ENCODE results near the gene GPR21.

Gene GPR21, protein sequence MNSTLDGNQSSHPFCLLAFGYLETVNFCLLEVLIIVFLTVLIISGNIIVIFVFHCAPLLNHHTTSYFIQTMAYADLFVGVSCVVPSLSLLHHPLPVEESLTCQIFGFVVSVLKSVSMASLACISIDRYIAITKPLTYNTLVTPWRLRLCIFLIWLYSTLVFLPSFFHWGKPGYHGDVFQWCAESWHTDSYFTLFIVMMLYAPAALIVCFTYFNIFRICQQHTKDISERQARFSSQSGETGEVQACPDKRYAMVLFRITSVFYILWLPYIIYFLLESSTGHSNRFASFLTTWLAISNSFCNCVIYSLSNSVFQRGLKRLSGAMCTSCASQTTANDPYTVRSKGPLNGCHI

DNA sequence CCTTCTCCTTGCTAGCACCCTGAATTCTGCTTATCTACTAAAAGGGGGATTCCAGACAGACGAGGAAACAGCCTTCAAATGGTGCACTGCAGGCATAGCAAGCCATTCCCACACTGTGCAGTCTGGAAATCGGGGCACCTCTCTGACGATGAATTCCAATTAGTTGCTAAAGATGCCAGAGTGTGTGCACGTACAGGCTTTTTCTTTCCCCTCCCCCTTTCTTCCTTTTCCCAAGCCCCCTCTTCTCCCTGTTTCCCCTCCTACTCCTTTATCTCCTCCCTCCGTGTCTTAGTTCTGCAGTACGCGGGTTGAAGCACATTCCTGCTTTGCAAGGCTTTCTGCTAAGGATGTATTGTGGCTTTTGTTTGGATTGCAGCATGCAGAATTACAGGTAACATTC lies at the start of gene GPR21:
TSS of gene GPR21 (plus strand) at position 316 of the 400 bp plus-strand sequence. CDS start 900 bp downstream, outside the sequence.
- DNase-seq = no peak

DNA sequence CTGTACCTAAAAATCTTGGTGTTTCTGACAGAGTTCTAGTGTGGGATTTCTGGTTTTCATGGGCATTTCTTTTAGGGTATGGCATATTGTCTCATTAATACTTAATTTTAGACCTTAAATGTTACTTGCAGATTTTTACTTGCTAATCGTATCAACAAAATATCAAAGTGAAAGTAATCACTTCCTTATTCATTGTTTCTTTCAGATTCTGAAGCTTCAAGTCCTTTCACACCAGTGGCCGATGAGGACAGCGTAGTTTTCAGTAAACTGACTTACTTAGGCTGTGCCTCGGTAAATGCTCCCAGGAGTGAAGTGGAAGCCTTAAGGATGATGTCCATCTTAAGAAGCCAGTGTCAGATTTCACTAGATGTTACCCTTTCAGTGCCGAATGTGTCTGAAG lies 47.5 kb upstream of the GPR21 start:
- no peak for DNase-seq

DNA sequence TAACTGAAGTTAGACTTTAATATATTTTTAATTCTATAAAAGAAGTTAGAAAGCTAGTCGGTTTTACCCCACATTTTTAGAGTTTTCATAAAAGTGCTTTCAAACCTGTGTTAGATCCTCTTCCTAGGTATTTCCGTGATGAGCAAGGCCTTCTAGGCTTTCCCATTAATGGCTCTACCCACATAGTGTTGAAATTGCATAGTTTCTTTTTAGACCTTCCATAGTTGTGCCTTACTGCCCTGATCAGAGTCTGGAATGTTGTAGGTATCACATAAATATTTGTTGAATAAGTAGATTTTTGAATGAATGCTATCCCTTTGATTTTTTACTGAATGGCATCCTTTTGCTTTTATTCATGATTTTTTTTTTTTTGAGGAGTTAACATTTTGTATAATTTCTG lies 45.3 kb upstream of the GPR21 start:
- DNase-seq = no peak

DNA sequence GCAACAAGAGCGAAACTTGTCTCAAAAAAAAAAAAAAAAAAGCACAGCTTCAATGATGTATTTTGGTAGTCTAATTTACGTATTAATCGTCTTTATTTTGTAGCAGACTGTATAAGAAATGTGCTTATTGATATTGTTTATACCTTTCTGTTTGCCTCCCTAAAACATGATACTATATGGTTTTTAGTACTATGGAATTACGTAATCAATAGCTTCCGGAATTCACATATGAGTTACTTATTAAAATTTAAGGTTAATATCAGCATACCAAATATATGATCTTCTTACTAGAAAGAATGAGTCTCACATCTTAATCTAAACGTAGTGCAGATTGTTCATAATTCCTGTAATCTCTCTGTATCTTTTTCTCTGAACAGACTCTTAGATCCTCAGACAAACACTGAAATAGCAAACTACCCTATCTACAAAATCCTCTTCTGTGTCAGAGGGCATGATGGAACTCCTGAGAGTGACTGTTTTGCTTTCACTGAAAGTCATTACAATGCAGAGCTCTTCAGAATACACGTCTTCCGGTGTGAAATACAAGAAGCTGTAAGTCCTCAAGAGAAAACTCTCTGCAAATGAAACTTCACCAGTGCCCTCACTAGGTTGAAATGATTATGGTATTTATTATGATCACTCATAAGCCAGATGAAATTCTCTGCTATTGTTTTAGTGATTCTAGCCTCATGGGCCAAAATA lies 44.4 kb upstream of the GPR21 start:
- DNase-seq = no peak

DNA sequence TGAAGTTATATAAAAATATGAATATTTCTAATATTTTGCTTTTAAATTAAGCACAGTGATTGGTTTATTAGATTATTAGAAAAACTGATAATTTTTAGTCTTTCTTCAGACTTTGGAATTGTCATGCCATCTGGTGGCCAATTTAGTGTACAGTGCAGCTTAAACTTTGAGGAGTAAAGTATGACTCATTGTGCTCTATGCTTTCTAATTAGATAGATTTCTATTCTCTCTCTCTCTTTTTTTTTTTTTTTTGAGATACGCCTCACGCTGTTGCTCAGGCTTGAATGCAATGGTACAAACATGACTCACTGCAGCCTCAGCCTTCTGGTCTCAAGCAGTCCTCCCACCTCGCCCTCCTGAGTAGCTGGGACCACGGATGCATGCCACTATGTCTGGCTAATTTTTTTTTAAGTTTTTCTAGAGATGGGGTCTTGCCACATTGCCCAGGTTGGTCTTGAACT lies 42.1 kb upstream of the GPR21 start:
- no peak for DNase-seq

DNA sequence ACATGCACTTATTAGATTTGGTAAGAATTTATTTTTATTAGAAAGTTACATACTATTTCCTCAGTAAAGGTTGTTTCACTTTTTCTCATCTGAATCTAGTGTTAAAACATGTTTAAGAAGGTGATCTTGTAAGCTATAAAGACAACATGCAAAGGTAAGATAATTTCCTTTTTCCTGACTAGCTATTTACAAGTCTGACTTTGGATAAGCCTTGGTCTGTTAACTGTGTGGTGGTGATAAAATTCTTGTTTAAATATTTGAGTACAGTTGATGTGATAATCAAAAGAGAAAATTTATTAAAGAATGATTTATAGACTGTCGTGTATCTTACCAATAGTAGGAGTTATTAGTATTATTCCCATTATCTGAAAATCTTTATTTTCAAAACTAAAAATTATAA lies 36.9 kb upstream of the GPR21 start:
- DNase-seq = no peak

DNA sequence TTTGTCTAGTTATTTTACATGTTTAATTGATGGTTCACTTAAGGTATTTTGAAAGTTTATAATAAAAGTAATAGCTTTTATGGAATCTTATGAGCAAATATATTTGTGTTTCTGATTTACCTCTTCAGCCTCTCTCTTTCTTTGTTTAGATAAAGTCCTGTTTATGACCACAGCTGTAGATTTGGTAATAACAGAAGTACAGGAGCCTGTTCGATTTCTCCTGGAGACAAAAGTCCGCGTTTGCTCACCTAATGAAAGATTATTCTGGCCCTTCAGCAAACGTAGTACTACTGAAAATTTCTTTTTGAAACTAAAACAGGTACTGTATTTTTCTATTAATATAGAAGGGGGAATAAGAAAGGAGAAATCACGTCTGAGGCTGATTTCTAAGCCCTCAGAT lies 35.0 kb upstream of the GPR21 start:
- DNase-seq = no peak

DNA sequence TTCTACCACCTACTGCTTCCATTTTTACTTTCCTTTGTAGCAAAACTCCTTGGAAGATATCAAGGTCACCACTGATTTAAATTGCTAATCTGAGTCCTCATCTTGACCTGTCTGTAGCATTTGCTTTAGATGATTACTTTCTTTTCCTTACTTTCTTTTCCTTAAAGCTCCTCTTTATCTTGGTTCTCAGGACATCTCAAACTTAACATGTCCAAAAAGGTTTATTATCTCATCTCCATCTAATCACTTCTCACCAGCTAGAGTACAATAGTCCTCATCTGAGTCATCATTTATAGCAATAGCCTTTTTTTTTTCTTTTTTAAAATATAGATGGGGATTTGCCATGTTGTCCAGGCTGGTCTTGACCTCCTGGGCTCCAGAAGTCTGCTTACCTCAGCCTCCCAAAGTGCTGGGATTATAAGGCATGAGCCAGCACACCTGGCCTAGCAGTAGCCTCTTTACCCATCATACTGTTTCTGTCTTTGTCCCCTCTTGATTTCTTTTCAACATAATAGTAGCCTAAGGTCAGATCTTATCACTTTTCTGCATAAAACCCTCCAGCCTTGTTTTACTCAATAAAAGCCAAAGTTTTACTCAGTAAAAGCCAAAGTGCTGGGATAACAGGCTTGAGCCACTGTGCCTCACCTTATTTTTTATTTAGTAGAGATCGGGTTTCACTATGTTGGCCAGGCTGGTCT lies 32.9 kb upstream of the GPR21 start:
- DNase-seq = no peak

DNA sequence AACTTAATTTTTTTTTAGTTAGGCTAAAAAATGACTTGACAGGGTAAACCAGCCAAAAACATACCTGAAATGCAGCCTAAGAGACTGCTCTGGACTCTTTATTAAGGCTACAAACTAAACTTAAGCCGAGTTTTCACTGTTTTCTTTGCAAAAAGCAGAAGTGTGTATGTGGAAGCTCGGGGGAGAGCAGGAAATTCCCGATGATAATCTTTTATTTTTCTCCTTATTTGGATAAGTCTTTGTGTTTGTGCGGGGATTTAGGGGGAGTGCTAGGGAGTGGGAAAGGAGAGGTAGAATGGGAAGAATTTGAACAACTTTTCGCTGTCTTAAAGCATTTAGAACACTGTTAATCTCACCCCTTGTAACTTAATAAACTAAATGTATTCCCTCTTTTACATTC lies 30.7 kb upstream of the GPR21 start:
- DNase-seq = no peak

DNA sequence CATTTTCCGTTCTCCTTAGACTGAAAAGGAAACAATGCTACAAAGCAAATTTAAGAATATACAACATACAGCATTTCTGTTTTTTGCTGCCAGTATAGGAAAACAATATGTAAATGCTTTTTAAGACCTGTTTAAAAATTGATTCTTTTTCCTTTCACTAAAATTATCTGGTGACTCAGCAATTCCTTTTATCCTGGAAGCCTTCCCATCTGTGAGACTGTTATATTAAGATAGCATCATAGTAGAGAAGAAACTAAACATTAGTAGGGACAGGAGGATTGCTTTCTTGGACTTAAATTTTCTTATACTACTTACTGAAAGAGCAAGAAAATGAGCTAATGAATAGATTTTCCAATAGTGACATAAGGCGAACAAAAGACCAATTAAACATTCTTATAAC lies 30.0 kb upstream of the GPR21 start:
- no peak for DNase-seq

DNA sequence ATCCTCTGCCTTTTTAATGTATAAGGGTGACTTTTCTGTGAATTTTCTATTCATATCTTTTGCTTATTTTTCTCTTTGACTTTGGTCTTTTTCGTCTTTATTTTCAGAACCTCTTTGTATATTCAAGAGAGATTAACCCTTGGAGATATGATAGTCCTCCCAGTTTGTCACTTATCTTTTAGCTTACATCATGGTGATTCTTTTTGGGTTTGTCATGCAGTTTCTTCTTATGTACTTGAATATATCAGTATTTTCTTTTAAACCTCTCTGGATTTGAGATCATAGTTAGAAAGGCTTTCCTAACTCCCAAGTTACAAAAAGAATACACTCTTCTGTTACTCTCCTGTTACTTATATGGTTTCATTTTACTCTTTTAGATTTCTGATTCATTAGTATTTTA lies 27.5 kb upstream of the GPR21 start:
- no peak for DNase-seq

DNA sequence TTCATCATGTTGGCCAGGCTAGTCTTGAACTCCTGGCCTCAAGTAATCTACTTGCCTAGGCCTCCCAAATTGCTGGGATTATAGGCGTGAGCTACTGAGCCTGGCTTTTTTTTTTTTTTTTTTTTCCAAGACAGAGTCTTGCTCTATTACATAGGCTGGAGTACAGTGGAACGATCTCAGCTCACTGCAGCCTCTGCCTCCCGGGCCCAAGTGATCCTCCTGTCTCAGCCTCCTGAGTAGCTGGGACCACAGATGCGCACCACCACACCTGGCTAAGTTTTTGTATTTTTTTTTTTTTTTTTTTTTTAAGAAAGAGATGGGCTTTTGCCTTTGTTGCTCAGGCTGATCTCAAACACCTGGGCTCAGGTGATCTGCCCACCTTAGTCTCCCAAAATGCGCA lies 26.2 kb upstream of the GPR21 start:
- no peak for DNase-seq

DNA sequence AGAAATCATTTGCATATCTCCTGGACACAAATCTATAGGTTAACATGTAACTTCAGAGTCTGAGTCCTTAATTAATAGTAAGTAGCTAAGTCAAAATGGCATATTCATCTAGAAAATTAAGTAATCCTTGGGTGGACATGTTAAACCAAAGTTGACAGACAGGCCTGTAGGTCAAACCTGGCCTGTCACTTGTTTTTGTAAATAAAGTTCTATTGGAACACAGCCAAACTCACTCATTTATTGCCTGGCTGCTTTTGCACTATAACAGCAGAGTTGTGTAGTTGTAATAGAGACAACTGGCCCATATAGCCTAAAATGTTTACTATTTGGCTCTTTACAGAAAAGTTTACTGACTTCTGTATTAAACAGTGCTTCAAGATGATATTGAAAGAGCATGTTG lies 24.6 kb upstream of the GPR21 start:
- no peak for DNase-seq

DNA sequence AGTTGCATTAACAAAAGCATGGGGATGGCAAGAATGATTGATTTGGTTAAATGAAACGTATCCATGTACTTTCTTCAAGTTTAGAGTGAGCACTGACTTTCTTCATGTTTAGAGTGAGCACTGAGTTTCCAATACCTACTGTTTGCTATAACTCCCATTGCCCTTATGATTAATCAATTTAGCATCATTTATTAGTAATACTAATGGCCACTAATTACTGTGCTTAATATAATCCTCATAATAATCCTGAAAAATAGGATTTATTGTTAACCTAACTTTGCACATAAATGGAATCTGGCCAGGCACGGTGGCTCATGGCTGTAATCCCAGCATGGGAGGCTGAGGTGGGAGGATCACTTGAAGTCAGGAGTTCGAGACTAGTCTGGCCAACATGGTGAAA lies 22.1 kb upstream of the GPR21 start:
- DNase-seq = no peak

DNA sequence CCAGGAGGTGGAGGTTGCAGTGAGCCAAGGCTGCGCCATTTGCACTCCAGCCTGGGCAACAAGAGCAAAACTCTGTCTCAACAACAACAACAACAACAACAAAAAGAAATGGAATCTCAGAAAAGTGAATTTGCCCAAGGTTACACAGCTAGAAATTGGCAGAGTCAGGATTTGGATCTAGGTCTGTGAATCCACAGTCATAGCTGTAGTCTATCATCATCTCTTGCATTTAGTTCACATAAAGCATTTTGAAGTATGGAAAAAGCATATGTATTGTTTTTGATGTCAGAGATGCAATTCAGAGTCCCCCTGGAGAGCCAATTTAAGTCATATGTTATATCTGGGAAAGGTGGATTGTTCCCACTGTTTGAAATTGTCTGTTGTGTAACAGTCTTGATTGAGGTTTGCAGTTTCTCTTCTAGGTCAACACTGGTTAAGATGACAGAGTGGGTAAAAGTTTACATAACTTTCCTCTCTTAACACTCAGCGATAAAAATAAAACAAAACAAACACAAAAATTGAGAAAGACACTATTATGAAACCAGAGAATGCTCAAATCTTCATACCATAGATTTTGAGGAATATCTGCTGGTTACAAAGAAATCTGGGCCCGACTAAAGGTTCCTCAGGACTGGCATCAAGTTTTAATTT lies 21.5 kb upstream of the GPR21 start:
- no peak for DNase-seq

DNA sequence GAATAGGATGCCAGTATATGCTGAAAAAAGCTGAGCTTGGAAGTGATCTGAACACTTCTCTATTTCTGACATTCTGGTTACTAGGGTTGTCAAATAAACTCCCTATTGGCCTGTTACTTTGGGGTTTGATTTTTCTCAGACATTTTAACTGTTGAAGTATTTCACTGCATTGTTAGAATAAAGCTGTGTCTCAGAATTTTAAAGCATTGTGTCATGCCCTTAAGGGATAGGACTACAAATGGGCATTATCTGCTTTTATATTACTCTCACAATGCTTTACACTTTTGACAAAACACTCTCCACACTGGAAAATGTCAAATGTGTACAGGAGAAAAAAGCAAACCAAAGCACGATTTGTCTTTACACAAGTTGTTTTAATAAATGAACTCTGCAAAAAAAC lies 16.8 kb upstream of the GPR21 start:
- DNase-seq = no peak

DNA sequence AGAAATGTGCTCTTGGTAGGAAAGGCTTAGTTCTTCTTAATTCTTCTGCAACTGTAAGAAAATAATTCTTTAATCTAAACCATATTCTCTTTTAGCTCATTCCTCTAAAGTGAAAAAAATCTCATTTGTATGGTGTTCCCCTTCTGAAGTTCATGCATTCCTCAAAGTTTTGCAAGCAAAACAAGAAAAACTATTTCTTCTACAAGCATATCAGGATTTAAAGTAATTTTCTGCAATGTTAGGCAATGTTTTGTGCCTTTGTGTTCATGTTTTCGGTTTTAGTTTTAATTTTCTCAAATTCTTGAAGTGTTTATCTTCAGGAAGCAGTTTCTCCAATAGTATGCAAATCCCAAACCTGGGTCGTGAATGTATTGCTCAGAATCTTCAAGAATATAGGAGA lies 12.7 kb upstream of the GPR21 start:
- DNase-seq = no peak

DNA sequence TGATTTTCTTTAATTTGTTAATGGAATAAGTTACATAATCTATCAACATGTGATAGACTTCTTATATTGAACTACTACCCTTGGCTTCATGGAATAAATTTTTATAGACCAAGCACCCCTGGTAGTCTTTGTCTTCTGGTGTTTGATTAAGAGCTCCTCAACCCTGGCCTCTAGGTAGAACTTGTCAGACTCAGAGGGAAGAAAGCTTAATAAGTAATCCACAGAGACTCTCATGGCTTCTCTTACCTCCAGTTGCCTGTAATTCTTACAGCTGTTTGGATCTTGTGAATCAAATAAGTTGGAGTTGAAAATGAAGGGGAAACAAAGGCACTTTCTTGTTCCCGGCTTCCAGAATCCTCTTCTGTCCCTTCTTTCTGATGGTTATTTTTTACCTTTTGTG lies 7.0 kb upstream of the GPR21 start:
- DNase-seq = no peak

DNA sequence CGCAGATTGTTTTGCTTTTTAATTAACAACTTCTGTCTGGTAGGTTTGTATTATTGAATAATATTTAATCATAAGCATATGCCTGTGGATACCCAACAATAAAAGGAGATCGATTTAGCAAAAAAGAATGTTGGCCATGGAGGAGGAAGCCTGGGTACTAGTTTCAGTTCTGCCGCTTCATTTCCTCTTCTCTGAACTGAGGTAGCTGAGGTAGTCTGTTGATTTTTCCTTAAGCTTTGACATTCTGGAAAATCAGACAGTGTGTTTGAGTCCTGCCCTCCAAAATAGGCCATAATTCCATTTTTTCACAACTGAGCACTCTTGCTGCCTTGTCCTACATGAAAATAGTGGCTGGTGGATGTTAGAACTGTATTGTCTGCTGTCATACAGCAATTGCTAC lies 6.0 kb upstream of the GPR21 start:
- no peak for DNase-seq

DNA sequence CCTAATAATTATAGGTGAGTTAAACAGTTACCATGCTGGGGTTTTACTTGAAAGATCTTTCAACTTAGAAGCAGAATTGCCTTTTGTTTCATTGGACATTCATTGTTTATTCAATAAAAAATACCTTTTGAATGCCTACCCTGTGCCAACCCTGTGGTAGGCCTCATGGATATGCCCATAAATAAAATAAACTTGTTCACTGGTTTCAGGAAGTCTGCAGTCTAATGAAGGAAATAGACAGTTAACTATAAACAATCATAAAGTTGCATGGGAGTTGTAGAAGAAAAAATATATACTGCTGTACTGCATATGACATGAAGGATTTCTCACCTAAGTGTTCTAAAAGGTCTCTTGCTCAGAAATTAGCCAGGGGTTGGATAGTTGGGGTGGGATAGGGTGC lies 5.3 kb upstream of the GPR21 start:
- DNase-seq = no peak

DNA sequence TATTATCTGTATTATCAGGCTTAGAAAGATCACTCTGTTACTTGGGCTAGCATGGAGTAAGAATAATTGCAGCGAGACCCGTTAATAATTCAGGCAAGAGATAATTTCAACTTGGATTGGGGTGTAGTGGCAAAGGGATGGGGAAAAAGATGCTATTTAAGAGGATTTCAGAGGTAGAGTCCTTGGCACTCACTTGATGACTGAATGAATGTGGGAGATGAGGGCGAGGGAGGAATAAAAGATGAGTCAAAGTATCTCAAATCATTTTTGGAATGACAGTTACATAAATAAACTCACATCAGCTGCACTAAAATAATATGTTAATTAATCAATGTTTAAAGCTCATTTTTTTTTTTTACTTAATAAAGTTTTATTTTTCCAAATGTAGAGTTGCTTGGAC lies 4.5 kb upstream of the GPR21 start:
- no peak for DNase-seq

DNA sequence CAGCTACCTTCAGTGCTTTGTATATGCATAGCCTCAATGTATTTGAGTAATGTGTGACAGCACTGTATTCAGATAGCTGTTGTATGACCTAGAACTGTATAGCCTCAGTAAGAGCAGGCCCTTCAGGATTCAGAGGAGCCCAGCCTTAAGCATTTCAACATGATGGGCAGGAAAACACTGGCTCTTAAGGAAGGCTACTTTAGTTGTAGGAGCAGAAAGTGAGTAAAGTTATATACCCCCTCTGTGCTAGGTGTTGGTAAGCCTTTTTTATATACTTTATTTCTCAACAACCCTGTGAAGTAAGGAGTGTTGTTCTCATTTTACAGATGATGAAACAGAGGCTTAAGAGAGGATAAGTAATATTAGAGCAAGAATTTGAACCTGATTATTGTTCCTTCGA lies 1.5 kb upstream of the GPR21 start:
- DNase-seq = no peak

DNA sequence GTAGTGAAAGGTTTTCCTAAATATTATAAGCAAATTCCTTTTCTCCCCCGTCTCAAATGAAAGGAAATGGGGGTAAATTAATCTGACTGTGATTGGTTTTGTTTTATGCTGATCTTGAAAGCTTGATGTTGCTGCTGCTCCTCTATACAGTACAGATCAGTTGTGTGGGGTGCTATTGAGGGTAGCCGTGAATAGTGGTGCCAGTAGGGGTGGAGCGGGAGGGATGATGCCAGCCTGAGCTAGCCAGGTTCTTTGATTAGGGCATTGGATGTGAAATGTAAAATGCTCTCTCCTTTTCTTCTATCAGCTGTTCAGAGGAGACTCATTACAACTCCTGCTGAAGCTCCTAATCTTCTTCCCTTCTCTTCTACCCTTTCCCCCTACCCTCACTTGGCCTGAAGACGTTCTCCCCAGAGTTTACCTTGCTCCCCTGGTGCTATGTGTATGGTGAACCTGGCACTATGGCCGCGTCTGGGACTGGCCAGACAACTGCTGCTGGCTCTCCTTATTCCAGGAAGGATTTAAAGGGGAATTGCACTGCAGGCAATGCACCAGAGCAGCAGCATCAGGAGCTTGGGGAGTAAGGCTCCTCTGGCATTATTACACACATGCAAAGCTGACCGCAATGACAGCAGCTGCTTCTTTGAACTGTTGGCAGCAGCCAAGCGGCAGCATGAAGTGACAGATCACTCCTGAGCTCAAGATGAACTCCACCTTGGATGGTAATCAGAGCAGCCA lies 566 bp downstream of the GPR21 start:
- DNase-seq = no peak
